ENCODE results near the gene MRPS34. TPM values are rescaled to one million over a fixed set of nuclear protein-coding genes. Genes with fewer than 3 reads are reported as not detected.

The MRPS34 gene
- total RNA-seq, 1 donor from 2014 or later, result 184 TPM

DNA sequence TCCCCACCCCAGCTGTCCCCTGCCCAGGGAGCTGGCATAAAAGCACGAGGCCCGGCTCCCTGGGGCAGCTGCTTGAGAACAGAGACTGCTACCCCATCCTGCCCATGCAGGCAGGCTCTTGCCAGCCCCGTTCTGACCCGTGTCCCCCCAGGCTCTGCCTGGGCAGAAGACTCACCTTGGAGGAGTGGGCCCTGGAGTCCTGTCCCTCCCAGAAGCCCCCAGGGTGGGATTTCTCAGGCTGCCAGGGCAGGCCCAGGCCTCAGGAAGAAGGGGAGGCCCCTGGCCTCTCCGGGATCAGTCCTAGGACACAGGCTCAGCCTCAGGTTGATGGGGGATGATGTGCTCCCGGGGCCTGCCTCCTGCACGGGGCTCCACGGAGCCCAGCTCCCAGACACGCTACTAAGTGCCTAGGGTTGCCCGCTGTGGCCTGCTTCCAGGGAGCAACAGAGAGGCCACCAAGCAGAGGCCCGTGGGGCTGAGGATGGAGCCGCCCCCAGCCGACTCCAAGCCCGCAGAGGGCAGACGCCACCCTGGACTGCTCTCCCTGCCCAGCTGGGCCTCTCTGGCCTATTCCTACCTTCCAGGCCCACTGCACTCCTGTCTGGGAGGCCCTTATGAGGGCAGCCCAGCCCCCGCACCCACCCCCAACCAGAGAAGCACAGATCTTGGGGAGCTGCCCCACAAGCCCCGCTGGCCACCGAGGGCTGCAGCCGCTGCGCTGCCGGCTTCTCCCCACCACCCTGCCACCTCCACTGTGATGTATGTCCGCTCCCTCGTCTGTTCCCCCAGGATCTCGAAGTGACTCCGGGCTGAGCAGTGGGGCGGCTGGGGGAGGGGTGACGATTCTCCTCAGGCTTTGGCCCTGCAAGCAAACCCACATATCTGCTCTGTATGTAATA is 3.3 kb downstream of the MRPS34 start:
- H3K9me3 Mint-ChIP-seq, result no peaks in the 10 kb centered on the region
- H3K27me3 Mint-ChIP-seq (ENCODE audit: low read depth), result no peaks in the 10 kb centered on the region
- intact Hi-C loops (cut with micrococcal nuclease), result loop anchor here (5.0 to 10.0 kb wide), 2 partner anchors 157 to 465 kb away; partner anchors contain the start of genes CRAMP1, IFT140 and UBE2I
- peak overlapping the region; percentile 46 for H3K27ac Mint-ChIP-seq
- H3K36me3 Mint-ChIP-seq (ENCODE audit: low read depth), result peaks cover 33% of the 10 kb centered on the region
- DNase-seq (ENCODE audit: low spot score), result no peak
- peaks cover 10% of the 10 kb centered on the region for H3K4me1 Mint-ChIP-seq (ENCODE audit: low read depth)
- peak overlapping the region; percentile 78 for H3K4me3 Mint-ChIP-seq (ENCODE audit: low read depth)

DNA sequence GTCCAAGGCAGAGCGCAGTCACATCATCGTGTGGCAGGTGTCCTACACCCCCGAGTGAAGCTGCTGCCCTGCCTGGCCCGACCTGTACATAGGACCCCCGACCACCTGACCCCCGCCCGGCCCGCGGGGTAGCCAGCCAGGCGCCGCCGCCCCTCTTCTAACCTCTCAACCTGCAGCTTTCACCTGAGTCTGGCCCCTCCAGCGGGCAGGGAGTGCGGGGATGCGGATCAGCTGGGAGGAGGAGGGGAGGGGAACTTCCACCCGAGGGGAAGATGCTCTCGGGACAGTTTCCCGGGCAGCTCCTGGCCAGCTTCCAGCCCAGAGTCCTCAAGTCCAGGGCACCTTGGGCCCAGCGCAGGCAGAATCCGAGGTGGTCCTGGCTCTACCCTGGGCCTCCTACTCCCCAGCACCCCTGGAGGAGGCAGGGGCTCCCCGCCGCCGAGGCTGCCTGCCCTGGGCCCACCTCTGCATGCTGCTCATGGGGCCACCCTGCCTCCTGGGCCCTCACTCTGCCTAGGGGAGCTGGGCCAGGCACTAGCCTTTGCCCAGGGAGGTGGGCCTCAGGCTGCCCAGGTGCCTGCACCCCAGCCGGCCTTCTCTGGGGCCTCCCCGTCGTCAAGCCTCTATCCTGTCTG is 4.0 kb downstream of the MRPS34 start:
- H3K27ac Mint-ChIP-seq, result no peak overlapping the region
- no peaks in the 10 kb centered on the region for H3K9me3 Mint-ChIP-seq
- no peak overlapping the region for H3K4me3 Mint-ChIP-seq (ENCODE audit: low read depth)
- no peaks in the 10 kb centered on the region for H3K27me3 Mint-ChIP-seq (ENCODE audit: low read depth)
- peaks cover 9% of the 10 kb centered on the region for H3K4me1 Mint-ChIP-seq (ENCODE audit: low read depth)
- intact Hi-C loops (cut with micrococcal nuclease), result no loop called here
- no peak for DNase-seq (ENCODE audit: low spot score)
- H3K36me3 Mint-ChIP-seq (ENCODE audit: low read depth), result peaks cover 32% of the 10 kb centered on the region

DNA sequence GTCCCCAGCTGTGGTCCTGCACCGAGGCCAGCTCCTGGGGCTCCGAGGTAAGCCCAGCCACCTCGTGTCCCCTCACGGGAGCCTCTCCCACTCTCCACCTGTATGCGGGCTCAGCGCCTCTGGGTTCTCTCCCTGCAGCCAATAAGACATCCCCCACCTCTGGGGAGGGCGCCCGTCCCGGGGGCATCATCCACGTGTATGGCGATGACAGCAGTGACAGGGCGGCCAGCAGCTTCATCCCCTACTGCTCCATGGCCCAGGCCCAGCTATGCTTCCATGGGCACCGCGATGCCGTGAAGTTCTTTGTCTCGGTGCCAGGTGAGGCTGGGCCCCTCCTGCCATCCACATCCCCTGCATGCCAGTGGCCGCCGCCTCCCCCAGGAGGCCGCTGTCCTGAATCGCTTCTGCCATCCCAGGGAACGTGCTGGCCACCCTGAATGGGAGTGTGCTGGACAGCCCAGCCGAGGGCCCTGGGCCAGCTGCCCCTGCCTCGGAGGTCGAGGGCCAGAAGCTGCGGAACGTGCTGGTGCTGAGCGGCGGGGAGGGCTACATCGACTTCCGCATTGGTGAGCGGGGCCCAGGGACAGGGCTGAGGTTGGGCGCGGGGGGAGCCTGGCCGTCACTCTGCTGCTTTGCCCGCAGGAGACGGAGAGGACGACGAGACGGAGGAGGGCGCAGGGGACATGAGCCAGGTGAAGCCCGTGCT is 4.7 kb downstream of the MRPS34 start:
- no peaks in the 10 kb centered on the region for H3K9me3 Mint-ChIP-seq
- H3K4me3 Mint-ChIP-seq (ENCODE audit: low read depth), result no peak overlapping the region
- intact Hi-C loops (cut with micrococcal nuclease), result no loop called here
- H3K27ac Mint-ChIP-seq, result no peak overlapping the region
- peaks cover 7% of the 10 kb centered on the region for H3K4me1 Mint-ChIP-seq (ENCODE audit: low read depth)
- H3K27me3 Mint-ChIP-seq (ENCODE audit: low read depth), result no peaks in the 10 kb centered on the region
- H3K36me3 Mint-ChIP-seq (ENCODE audit: low read depth), result peaks cover 30% of the 10 kb centered on the region
- no peak for DNase-seq (ENCODE audit: low spot score)

DNA sequence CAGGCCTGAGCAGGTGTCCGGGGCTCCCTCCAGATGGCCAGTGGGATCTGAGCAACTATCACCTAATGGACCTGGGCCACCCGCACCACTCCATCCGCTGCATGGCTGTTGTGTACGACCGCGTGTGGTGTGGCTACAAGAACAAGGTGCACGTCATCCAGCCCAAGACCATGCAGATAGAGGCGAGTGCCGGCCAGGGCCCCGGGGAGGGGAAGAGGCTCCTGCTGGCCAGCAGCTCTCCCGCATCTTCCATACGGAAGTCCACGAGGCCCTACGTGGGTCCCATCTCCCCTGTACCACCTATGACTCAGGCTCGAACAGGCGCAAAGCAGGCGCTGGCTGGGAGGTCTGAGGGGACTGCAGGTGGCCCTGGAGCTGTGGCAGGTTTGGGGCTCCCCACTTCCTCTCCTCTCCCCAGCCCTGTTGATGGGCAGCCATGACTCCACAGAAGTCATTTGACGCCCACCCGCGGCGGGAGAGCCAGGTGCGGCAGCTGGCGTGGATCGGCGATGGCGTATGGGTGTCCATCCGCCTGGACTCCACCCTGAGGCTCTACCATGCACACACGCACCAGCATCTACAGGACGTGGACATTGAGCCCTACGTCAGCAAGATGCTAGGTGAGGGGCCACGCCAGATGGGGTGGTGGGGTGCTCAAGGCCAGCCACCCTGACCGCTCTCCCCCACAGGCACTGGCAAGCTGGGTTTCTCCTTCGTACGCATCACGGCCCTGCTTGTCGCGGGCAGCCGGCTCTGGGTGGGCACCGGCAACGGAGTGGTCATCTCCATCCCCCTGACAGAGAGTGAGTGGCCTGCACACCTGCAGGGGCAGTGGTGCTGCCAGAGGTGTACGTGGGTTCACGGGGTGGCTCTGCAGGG is 5.6 kb downstream of the MRPS34 start:
- no peaks in the 10 kb centered on the region for H3K9me3 Mint-ChIP-seq
- H3K36me3 Mint-ChIP-seq (ENCODE audit: low read depth), result peaks cover 30% of the 10 kb centered on the region
- H3K4me1 Mint-ChIP-seq (ENCODE audit: low read depth), result peaks cover 7% of the 10 kb centered on the region
- no peak for DNase-seq (ENCODE audit: low spot score)
- H3K27me3 Mint-ChIP-seq (ENCODE audit: low read depth), result no peaks in the 10 kb centered on the region
- intact Hi-C loops (cut with micrococcal nuclease), result no loop called here
- H3K27ac Mint-ChIP-seq, result no peak overlapping the region
- H3K4me3 Mint-ChIP-seq (ENCODE audit: low read depth), result no peak overlapping the region

DNA sequence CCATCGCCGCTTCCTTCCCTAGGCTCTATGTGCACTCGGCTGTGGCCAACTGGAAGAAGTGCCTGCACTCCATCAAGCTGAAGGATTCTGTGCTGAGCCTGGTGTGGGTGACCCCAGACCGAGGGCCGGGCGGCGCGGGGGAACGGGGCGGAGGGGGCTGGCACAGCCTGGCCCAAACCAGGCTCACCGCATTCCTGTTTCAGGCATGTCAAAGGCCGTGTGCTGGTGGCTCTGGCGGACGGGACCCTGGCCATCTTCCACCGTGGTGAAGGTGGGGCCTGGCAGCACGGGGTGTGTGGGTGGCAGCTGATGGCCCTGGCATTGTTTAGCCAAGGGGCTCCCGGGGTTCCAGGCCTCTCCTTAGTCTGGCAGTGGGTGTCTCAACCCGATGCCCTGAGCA is 6.2 kb downstream of the MRPS34 start:
- H3K4me1 Mint-ChIP-seq (ENCODE audit: low read depth), result peaks cover 4% of the 10 kb centered on the region
- no peak for DNase-seq (ENCODE audit: low spot score)
- no peak overlapping the region for H3K4me3 Mint-ChIP-seq (ENCODE audit: low read depth)
- no peaks in the 10 kb centered on the region for H3K9me3 Mint-ChIP-seq
- H3K27me3 Mint-ChIP-seq (ENCODE audit: low read depth), result no peaks in the 10 kb centered on the region
- no peak overlapping the region for H3K27ac Mint-ChIP-seq
- intact Hi-C loops (cut with micrococcal nuclease), result no loop called here
- H3K36me3 Mint-ChIP-seq (ENCODE audit: low read depth), result peaks cover 29% of the 10 kb centered on the region

DNA sequence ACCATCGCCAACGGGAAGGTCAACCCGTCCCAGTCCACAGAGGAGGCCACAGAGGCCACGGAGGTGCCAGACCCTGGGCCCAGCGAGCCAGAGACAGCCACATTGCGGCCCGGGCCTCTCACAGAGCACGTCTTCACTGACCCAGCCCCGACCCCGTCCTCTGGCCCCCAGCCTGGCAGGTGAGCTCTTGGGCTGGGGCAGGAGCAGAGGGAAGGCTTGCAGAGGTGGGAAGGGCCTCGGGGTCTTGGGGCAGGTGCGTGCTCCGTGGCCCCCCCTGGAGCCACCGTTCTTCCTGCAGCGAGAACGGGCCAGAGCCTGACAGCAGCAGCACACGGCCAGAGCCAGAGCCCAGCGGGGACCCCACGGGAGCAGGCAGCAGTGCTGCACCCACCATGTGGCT is 6.7 kb downstream of the MRPS34 start:
- Mint-ChIP-seq H3K36me3 (ENCODE audit: low read depth) (peaks cover 33% of the 10 kb centered on the region), H3K4me3 (ENCODE audit: low read depth) (no peak overlapping the region), H3K9me3 (no peaks in the 10 kb centered on the region), H3K27ac (no peak overlapping the region), H3K27me3 (ENCODE audit: low read depth) (no peaks in the 10 kb centered on the region), H3K4me1 (ENCODE audit: low read depth) (peaks cover 4% of the 10 kb centered on the region)
- intact Hi-C loops (cut with micrococcal nuclease), result no loop called here
- DNase-seq (ENCODE audit: low spot score), result no peak

DNA sequence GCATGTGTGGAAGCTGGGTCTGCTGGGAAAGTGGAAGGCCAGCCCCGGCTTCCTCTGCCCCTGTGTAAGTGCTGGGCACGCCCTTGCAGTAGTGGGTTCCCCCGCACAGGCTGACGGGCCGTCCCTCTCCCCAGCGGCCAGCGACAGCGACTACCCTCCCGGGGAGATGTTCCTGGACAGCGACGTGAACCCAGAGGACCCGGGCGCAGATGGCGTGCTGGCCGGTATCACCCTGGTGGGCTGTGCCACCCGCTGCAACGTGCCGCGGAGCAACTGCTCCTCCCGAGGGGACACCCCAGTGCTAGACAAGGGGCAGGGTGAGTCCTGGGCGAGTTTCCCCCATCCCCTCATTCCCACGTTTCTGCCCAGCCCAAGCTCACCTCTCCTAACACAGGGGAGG is 7.1 kb downstream of the MRPS34 start:
- Mint-ChIP-seq H3K4me3 (ENCODE audit: low read depth) (no peak overlapping the region), H3K27ac (no peak overlapping the region), H3K9me3 (no peaks in the 10 kb centered on the region), H3K4me1 (ENCODE audit: low read depth) (peaks cover 4% of the 10 kb centered on the region), H3K27me3 (ENCODE audit: low read depth) (no peaks in the 10 kb centered on the region), H3K36me3 (ENCODE audit: low read depth) (peaks cover 36% of the 10 kb centered on the region)
- DNase-seq (ENCODE audit: low spot score), result no peak
- intact Hi-C loops (cut with micrococcal nuclease), result no loop called here

DNA sequence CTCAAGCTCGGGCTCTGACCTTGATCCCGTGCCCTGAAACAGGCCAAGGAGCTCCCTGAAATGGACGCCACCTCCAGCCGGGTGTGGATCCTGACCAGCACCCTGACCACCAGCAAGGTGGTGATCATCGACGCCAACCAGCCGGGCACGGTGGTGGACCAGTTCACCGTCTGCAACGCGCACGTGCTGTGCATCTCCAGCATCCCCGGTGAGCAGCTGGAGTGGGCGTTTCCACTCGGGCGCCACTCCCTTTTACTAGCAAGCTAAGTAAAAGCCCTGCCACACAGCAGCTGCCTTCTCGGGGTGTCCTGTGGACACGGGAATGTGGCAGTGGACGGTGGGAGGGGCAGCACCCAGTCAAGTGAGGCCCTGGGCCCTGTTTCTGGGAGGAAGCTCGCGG is 8.0 kb downstream of the MRPS34 start:
- Mint-ChIP-seq H3K9me3 (no peaks in the 10 kb centered on the region), H3K4me3 (ENCODE audit: low read depth) (no peak overlapping the region), H3K27me3 (ENCODE audit: low read depth) (no peaks in the 10 kb centered on the region), H3K36me3 (ENCODE audit: low read depth) (peaks cover 36% of the 10 kb centered on the region), H3K4me1 (ENCODE audit: low read depth) (no peaks in the 10 kb centered on the region), H3K27ac (no peak overlapping the region)
- intact Hi-C loops (cut with micrococcal nuclease), result no loop called here
- DNase-seq (ENCODE audit: low spot score), result no peak

DNA sequence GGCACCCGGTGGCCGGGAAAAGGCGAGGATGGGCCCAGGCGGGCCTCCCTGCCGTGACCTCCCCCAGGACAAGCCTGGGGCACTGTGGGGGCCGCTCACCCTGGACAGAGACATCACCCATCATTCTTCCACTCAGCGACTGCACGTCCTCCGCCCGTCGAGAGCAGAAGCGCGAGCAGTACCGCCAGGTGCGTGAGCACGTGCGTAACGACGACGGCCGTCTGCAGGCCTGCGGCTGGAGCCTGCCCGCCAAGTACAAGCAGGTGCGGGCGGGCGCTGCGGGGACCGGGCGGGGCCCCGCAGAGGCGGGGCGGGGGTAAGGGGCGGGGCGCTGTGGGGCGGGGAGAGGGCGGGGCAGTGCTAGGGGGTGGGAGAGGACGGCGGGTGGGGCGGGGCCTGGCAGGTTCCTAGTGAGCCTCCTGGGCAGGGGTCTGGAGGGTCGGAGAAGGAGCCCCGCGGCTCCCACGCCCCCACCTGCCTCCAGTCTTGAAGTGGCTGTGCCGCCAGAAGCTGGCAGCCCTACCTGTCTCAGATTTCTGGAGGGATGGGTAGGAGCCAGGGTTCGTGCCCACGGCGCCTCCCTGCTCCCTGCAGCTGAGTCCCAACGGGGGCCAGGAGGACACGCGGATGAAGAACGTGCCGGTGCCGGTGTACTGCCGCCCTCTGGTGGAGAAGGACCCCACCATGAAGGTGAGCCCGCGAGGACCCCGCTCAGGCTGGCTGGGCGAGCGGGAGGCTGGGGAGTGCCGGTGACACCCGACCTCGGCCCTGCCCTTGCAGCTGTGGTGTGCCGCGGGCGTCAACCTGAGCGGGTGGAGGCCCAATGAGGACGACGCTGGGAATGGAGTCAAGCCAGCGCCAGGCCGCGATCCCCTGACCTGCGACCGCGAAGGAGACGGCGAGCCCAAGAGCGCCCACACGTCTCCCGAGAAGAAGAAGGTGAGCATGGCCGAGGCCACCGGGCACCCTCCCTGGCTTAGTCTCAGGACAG is 9.1 kb downstream of the MRPS34 start:
- H3K4me3 Mint-ChIP-seq (ENCODE audit: low read depth), result no peak overlapping the region
- no peaks in the 10 kb centered on the region for H3K4me1 Mint-ChIP-seq (ENCODE audit: low read depth)
- intact Hi-C loops (cut with micrococcal nuclease), result no loop called here
- no peaks in the 10 kb centered on the region for H3K9me3 Mint-ChIP-seq
- peaks cover 29% of the 10 kb centered on the region for H3K36me3 Mint-ChIP-seq (ENCODE audit: low read depth)
- no peak for DNase-seq (ENCODE audit: low spot score)
- H3K27me3 Mint-ChIP-seq (ENCODE audit: low read depth), result no peaks in the 10 kb centered on the region
- H3K27ac Mint-ChIP-seq, result no peak overlapping the region

DNA sequence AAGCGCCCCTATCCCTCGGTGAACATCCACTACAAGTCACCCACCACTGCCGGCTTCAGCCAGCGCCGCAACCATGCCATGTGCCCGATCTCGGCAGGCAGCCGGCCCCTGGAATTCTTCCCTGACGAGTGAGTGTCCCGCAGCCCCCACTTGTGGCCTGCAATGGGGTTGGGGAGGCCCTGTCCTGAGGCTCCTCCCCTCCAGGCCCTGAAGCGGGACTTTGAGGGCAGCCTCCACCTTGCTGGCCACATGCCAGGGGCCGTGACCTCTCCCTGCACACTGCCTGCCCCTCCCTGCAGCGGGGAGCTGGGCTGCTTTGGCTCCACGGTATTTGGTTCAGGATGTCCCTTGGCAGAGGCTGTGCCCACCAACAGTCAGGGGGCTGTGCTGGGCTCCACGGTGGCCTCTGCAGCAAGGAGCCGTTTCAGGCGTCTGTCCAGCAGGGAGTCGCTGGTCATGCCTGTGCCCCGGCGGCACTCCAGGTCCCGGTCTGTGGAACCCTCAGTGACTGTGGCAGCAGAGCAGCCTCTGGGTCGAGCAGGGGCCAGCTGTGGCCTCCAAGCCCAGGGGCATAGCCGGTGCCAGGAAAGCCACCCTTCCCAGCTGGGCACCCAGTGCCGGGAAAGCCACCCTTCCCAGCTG is 9.9 kb downstream of the MRPS34 start:
- Mint-ChIP-seq H3K4me3 (ENCODE audit: low read depth) (no peak overlapping the region), H3K36me3 (ENCODE audit: low read depth) (peaks cover 23% of the 10 kb centered on the region), H3K27me3 (ENCODE audit: low read depth) (no peaks in the 10 kb centered on the region), H3K4me1 (ENCODE audit: low read depth) (no peaks in the 10 kb centered on the region), H3K27ac (no peak overlapping the region), H3K9me3 (no peaks in the 10 kb centered on the region)
- DNase-seq (ENCODE audit: low spot score), result no peak
- intact Hi-C loops (cut with micrococcal nuclease), result no loop called here

DNA sequence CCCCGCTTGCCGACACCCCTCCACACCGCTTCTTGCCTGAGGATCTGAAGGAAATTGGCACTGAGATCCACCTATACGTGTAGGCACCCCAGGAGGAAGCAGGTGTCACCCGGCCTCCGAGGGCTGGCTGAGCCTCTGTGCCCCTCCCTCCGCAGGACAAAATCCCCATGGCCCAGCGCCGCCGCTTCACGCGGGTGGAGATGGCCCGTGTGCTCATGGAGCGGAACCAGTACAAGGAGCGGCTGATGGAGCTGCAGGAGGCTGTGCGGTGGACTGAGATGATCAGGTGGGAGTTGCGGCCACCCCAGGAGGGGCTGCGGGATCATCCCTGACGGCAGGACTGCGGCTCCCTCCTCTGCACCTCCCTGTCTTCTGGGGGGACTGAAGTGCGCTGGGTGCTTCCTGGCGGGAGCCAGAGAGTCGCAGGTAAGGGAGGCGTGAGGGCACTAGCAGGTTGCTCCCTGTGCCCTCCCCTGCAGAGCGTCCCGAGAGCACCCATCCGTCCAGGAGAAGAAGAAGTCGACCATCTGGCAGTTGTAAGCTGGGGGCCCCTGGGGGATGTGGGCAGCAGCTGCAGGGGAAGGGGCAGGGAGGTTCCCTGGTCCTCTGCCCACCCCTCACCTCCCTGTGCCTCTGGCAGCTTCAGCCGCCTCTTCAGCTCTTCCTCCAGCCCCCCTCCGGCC is 10.6 kb downstream of the MRPS34 start:
- Mint-ChIP-seq H3K27ac (no peak overlapping the region), H3K9me3 (no peaks in the 10 kb centered on the region), H3K4me3 (ENCODE audit: low read depth) (no peak overlapping the region), H3K4me1 (ENCODE audit: low read depth) (no peaks in the 10 kb centered on the region), H3K36me3 (ENCODE audit: low read depth) (peaks cover 18% of the 10 kb centered on the region), H3K27me3 (ENCODE audit: low read depth) (no peaks in the 10 kb centered on the region)
- no peak for DNase-seq (ENCODE audit: low spot score)
- intact Hi-C loops (cut with micrococcal nuclease), result no loop called here

All from activated T-helper 2 cell treated with anti-CD3 and anti-CD28 coated beads, Interferon-gamma antibody, Interleukin-2, Interleukin-4, amounts not matched to agents 10 μg/mL and 5 μg/mL and 100 μg/mL, durations not matched to agents 14 hours and 24 hours and 36 hours (primary cell).